Peyer's patch (tissue), 4 donors: Measurements from ENCODE around the gene RIPPLY3.

Experiments used
- POLR2A ChIP-seq, 2 donors: fragments of 450-650 bp; IDR thresholded peaks; one replicate each; pipeline ENCODE4 v1.5.1; 2017; ENCODE audit warnings: antibody characterized with exemption in 2 of 2, mild to moderate bottlenecking in 2 of 2, moderate library complexity in 2 of 2
- TF ChIP-seq, protein P1 (sequence below), 6 experiments: fragments of 450-650 bp in 4 of 6; fragments of 200-600 bp in 2 of 6; sonication (generic) in 1 of 6; IDR thresholded peaks; one replicate each; pipeline ENCODE4 v1.5.1; 2017 to 2019; ENCODE audit warnings: antibody characterized with exemption in 6 of 6, mild to moderate bottlenecking in 3 of 6, moderate library complexity in 1 of 6

DNA sequence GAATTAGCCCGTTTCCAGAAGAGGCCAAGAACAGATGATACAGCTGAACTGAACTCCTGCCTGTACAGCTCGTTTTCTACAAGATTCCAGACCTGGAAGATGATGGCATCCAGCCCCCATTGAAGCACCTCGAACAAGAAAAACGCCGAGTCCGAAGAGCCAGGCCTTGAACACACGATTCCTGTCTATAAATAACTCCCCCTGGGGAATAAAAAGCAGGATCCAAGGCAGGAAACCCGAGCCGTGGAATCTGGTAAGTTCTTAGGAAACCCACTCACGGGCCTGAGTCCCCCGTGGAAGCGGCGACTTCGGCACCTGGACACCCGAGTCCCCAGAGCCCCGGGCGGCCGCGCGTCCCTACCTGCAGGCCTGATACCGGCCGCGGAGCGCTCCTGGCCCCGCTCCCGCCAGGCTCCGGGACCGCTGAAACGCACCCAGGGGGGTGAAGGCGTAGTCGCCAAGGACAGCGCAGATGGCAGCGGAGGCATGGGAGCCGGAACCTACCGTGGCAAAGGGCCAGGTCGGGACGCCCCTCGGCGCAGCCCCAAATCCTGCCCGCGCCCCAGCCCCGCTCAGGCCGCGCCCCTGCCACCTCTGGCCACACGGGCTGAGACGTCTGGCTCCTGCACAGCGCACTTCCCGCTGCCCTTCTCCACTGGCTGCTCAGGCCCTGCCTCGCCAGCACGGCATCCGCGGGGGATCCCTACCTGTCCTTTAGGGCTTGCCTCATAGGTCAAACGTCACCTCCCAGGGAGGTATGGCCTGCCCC is 26.0 kb upstream of the RIPPLY3 start:
- TF ChIP-seq, protein P1, sequence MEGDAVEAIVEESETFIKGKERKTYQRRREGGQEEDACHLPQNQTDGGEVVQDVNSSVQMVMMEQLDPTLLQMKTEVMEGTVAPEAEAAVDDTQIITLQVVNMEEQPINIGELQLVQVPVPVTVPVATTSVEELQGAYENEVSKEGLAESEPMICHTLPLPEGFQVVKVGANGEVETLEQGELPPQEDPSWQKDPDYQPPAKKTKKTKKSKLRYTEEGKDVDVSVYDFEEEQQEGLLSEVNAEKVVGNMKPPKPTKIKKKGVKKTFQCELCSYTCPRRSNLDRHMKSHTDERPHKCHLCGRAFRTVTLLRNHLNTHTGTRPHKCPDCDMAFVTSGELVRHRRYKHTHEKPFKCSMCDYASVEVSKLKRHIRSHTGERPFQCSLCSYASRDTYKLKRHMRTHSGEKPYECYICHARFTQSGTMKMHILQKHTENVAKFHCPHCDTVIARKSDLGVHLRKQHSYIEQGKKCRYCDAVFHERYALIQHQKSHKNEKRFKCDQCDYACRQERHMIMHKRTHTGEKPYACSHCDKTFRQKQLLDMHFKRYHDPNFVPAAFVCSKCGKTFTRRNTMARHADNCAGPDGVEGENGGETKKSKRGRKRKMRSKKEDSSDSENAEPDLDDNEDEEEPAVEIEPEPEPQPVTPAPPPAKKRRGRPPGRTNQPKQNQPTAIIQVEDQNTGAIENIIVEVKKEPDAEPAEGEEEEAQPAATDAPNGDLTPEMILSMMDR (IDR thresholded peaks at IDR 0.05), result peak in 2 of 6 experiments; percentile 15 to 18
- no peak for TF ChIP-seq POLR2A (IDR thresholded peaks at IDR 0.05)
